ENCODE results near the gene FMN1. TPM values are rescaled to one million over a fixed set of nuclear protein-coding genes. Genes with fewer than 3 reads are reported as not detected.

The FMN1 gene
- total and polyA plus RNA-seq, 2 experiments from 2014 or later, result 0.53 to 1.8 TPM

DNA sequence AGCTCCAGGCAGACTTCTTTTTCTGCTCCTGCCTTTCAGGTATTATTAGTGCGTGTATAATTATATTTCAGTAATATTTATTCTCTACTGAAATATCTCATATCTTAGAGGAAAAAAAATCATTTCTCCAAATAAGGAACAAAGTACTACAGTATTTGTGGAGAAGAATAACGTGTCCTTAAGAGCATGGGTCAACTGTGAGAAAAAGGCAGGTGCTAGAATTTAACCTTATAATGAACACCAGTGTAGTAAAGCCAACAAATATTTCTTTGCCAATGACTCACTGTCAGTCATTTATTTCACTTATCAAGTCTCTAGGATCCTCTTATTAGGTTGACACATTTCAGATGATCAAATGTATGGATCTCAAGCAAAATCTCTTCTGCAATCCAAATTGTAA, 293.3 kb downstream of the FMN1 start:
- Histone ChIP-seq H3K4me1 (ENCODE audit: low read depth) (no peaks in the 10 kb centered on the region), H3K36me3 (no peaks in the 10 kb centered on the region), H3K27ac (no peak overlapping the region), H3K4me3 (no peak overlapping the region), H3K27me3 (no peaks in the 10 kb centered on the region), H3K9me3 (ENCODE audit: low read depth) (no peaks in the 10 kb centered on the region)
- DNase-seq (ENCODE audit: low read depth in 1 of 2, low spot score in 1 of 2), result no peak
- TF ChIP-seq, protein P1, sequence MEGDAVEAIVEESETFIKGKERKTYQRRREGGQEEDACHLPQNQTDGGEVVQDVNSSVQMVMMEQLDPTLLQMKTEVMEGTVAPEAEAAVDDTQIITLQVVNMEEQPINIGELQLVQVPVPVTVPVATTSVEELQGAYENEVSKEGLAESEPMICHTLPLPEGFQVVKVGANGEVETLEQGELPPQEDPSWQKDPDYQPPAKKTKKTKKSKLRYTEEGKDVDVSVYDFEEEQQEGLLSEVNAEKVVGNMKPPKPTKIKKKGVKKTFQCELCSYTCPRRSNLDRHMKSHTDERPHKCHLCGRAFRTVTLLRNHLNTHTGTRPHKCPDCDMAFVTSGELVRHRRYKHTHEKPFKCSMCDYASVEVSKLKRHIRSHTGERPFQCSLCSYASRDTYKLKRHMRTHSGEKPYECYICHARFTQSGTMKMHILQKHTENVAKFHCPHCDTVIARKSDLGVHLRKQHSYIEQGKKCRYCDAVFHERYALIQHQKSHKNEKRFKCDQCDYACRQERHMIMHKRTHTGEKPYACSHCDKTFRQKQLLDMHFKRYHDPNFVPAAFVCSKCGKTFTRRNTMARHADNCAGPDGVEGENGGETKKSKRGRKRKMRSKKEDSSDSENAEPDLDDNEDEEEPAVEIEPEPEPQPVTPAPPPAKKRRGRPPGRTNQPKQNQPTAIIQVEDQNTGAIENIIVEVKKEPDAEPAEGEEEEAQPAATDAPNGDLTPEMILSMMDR (IDR thresholded peaks at IDR 0.05; ENCODE audit: low read depth, low read length), result no peak

DNA sequence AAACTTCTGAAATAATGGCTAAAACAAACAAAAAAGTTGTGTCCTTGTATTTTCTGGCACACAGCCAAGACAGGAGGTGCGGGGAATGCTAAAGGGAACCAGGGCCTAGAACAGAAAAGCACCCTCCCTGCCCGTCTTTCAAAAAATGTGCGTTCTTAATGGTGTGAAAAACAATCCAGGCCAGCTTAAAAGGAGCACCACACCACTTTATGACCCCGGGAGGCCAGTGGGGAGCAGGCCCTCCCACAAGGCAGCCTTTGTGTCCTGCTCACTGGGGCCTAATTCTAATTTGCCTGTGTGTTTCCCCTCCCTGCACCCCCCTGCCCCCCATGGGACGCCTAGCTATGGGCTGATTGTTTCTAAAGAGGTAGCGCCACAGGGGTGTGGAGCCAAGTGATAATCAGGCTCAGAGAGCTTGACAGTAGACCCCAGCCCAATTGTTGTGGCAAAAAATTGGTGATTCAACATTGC, 295.4 kb downstream of the FMN1 start:
- Histone ChIP-seq H3K27ac (no peak overlapping the region), H3K36me3 (no peaks in the 10 kb centered on the region), H3K4me1 (ENCODE audit: low read depth) (no peaks in the 10 kb centered on the region), H3K9me3 (ENCODE audit: low read depth) (no peaks in the 10 kb centered on the region), H3K4me3 (no peak overlapping the region), H3K27me3 (no peaks in the 10 kb centered on the region)
- TF ChIP-seq, protein P1 (IDR thresholded peaks at IDR 0.05; ENCODE audit: low read depth, low read length), result no peak
- DNase-seq (ENCODE audit: low read depth in 1 of 2, low spot score in 1 of 2), result no peak

DNA sequence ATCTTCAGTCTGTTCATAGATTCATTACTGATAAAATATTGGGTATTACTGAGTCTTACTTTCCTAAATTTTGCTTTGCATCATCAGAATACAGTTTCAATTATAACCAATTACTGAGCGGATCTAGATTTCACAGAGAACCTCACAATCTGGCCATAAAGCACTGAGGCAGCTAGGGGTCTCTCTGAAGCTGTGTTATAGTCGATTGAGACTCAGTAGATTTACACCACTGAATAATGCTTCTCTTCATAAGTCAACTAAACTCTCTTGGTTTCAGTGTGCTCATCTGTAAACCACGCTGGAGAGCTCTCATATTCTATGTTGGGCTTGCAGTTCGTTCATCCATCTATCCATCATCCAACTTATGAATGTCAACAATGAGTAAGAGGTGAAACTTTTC, 296.1 kb downstream of the FMN1 start:
- Histone ChIP-seq H3K27ac (no peak overlapping the region), H3K9me3 (ENCODE audit: low read depth) (no peaks in the 10 kb centered on the region), H3K36me3 (no peaks in the 10 kb centered on the region), H3K4me1 (ENCODE audit: low read depth) (no peaks in the 10 kb centered on the region), H3K4me3 (no peak overlapping the region), H3K27me3 (no peaks in the 10 kb centered on the region)
- TF ChIP-seq, protein P1 (IDR thresholded peaks at IDR 0.05; ENCODE audit: low read depth, low read length), result no peak
- DNase-seq (ENCODE audit: low read depth in 1 of 2, low spot score in 1 of 2), result no peak

DNA sequence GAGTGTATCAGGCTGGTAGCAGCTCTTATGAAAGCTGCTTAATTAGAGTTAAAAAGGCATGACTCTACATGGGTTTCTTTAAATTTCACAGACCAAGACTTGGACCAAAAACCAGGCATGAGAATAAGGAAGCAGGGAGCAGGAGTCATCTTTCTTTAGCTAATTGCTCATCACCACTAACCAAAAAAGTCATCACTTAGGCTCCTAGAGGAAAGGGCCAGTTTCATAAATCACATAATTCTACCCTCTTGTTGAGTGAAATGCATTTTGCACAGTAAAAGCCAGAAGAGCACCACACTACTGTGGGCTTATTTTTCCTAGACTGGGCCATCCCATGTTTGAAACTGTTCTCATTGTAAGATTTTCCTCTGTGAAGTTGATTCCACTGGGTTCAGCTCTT, 301.1 kb downstream of the FMN1 start:
- Histone ChIP-seq H3K27ac (no peak overlapping the region), H3K27me3 (no peaks in the 10 kb centered on the region), H3K9me3 (ENCODE audit: low read depth) (no peaks in the 10 kb centered on the region), H3K36me3 (no peaks in the 10 kb centered on the region), H3K4me3 (no peak overlapping the region), H3K4me1 (ENCODE audit: low read depth) (no peaks in the 10 kb centered on the region)
- TF ChIP-seq, protein P1 (IDR thresholded peaks at IDR 0.05; ENCODE audit: low read depth, low read length), result no peak
- no peak for DNase-seq (ENCODE audit: low read depth in 1 of 2, low spot score in 1 of 2)

DNA sequence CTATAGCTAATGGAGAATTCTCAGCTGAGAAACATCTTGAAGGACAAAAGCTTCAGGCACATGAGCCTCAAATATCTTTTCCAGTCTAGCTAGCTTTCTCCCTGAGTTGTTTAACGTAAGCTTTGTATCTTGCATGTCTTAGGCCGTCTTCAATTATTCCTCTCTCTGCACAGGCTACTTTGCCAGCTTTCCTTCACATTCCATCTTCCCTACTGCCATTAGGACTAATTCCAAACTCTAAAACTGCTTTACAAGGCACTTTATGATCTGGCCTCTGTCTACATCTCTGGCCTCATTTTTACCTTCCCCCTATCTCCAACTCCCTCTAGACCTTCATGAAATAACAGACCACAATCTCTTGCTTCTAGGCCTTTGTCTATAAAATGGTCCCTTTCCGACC, 305.3 kb downstream of the FMN1 start:
- H3K4me1 ChIP-seq (ENCODE audit: low read depth), result peaks cover 30% of the 10 kb centered on the region
- no peaks in the 10 kb centered on the region for H3K9me3 ChIP-seq (ENCODE audit: low read depth)
- H3K36me3 ChIP-seq, result no peaks in the 10 kb centered on the region
- H3K4me3 ChIP-seq, result no peak overlapping the region
- no peak overlapping the region for H3K27ac ChIP-seq
- TF ChIP-seq, protein P1 (IDR thresholded peaks at IDR 0.05; ENCODE audit: low read depth, low read length), result no peak
- H3K27me3 ChIP-seq, result no peaks in the 10 kb centered on the region
- DNase-seq (ENCODE audit: low read depth in 1 of 2, low spot score in 1 of 2), result no peak

All from cardiac muscle cell (in vitro differentiated cells and primary cell).